GM19328 (cell line): ENCODE results near the gene CNOT1.
"Not testable (repeated sequence)": the region's sequence is repeated elsewhere in the genome, so short reads cannot be mapped to it uniquely, and the experiment has no call there.

Experiments
- ATAC-seq: cut with Tn5 transposase; IDR thresholded peaks from one replicate; pipeline ENCODE4 v1.9.1; 2021; ENCODE audit warnings: mild to moderate bottlenecking, moderate library complexity; ENCODE audit not compliant: unreplicated experiment

Gene CNOT1

GRCh38 chr16:58638148-58639036 lies 8.8 kb upstream of the CNOT1 start:
- ATAC-seq, result no peak

GRCh38 chr16:58637021-58637420 lies 7.4 kb upstream of the CNOT1 start:
- ATAC-seq, result not testable (repeated sequence)

GRCh38 chr16:58636466-58636865 lies 6.8 kb upstream of the CNOT1 start:
- no peak for ATAC-seq

GRCh38 chr16:58635502-58635901 lies 5.9 kb upstream of the CNOT1 start:
- ATAC-seq, result no peak

- ATAC-seq, result no peak
Measured at GRCh38 chr16:58634265-58634802, 4.7 kb upstream of the CNOT1 start.

GRCh38 chr16:58628845-58629732 lies 537 bp downstream of the CNOT1 start:
- ATAC-seq, result peak; percentile 0

GRCh38 chr16:58624209-58624608 lies 5.4 kb downstream of the CNOT1 start:
- ATAC-seq, result no peak

GRCh38 chr16:58620396-58620795 lies 9.2 kb downstream of the CNOT1 start:
- ATAC-seq, result no peak

GRCh38 chr16:58615280-58615679 lies 14.3 kb downstream of the CNOT1 start:
- ATAC-seq, result no peak

- ATAC-seq, result no peak
Measured at GRCh38 chr16:58614860-58615259, 14.8 kb downstream of the CNOT1 start.

GRCh38 chr16:58614212-58614611 lies 15.4 kb downstream of the CNOT1 start:
- no peak for ATAC-seq

GRCh38 chr16:58612965-58613364 lies 16.7 kb downstream of the CNOT1 start:
- not testable (repeated sequence) for ATAC-seq

GRCh38 chr16:58608601-58609136 lies 21.0 kb downstream of the CNOT1 start:
- no peak for ATAC-seq

- no peak for ATAC-seq
Measured at GRCh38 chr16:58605562-58605961, 24.1 kb downstream of the CNOT1 start.

GRCh38 chr16:58591083-58591482 lies 38.5 kb downstream of the CNOT1 start:
- ATAC-seq, result no peak

GRCh38 chr16:58589326-58589905 lies 40.2 kb downstream of the CNOT1 start:
- ATAC-seq, result no peak

- no peak for ATAC-seq
Measured at GRCh38 chr16:58588406-58588805, 41.2 kb downstream of the CNOT1 start.

GRCh38 chr16:58586340-58587030 lies 43.1 kb downstream of the CNOT1 start:
- no peak for ATAC-seq

GRCh38 chr16:58584831-58585505 lies 44.7 kb downstream of the CNOT1 start:
- ATAC-seq, result no peak
